UCSD-AML1 (cell line): ENCODE data around the gene ARL8B.

Source experiments
- DNase-seq: peaks from one replicate; lab custom pipeline; 2025; ENCODE audit not compliant: unreplicated experiment; lab: John Stamatoyannopoulos, UW

Gene ARL8B

DNA sequence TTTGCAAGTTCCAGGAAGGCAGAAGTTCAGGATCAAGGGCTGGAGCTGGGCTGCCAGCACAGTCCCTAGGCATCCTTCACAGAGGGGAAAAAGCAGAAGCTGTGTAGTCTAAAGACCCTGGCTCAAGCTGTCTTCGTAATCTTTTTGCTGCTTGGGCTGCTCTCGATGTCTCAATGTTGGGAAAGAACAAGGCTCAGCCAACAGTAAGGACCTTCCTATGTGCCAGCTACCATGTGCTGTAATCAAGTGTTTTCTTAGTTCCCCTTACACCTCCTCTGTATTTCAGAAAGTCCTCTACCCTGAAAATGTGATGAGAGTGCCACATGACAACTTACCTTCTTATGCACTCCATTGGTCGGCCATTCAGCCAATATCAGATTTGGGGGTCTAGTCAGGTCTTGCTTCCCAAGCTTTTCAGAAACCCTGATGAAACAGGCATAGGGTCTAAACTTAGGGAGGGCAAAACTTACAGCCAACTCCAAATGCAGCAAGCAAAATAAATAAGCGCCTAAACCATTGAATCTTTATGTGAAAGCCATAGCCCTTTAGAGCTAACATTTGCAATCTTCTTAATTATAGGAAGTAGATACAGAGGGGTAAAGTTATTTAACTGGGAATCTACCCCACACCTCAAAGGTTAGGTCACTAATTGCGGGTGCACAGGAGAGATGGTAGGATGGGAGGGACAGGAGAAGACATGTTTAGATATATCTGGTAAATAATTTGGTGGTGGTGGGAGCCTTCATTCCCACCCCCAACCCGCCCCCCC lies 64.2 kb downstream of the ARL8B start:
- peak; percentile 34 for DNase-seq

GRCh38 chr3:5186858-5187155 lies 64.7 kb downstream of the ARL8B start:
- DNase-seq: no peak

DNA sequence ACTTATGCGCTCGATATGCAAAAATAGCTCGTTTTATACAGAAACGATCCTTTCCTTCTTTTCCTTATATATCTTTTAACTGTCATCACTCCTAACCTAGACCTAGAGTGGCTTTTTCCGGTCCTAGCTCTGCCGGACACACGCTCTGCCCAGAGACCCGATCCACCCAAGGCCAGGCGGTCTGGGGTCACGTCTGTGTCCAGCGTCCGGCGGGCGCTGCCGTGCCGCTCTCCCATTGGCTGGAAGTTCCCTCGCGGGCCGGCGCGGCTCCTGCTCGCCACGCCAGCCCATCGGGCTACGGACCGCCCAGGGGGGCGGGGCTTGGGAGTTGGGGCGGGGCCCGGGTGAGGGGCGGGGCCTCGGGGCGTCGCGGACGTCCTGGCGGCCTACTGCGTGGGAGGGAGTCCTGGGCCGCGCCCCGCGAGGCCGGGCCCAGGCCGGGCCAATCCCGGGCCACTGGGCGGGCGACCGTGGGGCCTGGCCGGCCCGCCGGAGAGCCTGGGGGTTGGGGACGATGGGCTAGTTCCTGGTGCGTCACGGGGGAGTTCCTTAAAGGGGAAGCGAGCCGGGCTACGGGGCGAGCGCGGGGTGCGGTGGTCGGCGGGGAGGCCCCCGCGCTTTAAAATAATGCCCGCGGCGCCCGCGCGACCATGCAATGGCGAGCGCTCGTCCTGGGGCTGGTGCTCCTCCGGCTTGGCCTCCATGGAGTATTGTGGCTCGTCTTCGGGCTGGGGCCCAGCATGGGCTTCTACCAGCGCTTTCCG lies 65.2 kb downstream of the ARL8B start, which contains the start of gene EDEM1:
TSS of gene EDEM1 (plus strand) at position 552 of the 764 bp plus-strand sequence. CDS start at position 651, 99 bp downstream.
- peak; percentile 98 for DNase-seq

DNA sequence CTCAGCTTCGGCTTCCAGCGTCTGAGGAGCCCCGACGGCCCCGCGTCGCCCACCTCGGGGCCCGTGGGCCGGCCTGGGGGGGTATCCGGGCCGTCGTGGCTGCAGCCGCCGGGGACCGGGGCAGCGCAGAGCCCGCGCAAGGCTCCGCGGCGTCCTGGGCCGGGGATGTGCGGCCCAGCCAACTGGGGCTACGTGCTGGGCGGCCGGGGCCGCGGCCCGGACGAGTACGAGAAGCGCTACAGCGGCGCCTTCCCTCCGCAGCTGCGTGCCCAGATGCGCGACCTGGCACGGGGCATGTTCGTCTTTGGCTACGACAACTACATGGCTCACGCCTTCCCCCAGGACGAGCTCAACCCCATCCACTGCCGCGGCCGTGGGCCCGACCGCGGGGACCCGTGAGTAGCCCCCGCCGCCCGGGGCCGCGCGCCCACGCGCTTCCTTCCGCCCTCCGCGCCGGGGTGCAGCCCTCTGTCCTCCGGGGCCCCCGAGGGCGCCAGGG lies 65.9 kb downstream of the ARL8B start:
- DNase-seq: peak; percentile 62

GRCh38 chr3:5188419-5189221 lies 66.5 kb downstream of the ARL8B start:
- peak; percentile 58 for DNase-seq

- no peak for DNase-seq
Observed at GRCh38 chr3:5190147-5190791, 68.2 kb downstream of the ARL8B start.

GRCh38 chr3:5191555-5192304 lies 69.6 kb downstream of the ARL8B start:
- no peak for DNase-seq

GRCh38 chr3:5192571-5193365 lies 70.7 kb downstream of the ARL8B start:
- no peak for DNase-seq

DNA sequence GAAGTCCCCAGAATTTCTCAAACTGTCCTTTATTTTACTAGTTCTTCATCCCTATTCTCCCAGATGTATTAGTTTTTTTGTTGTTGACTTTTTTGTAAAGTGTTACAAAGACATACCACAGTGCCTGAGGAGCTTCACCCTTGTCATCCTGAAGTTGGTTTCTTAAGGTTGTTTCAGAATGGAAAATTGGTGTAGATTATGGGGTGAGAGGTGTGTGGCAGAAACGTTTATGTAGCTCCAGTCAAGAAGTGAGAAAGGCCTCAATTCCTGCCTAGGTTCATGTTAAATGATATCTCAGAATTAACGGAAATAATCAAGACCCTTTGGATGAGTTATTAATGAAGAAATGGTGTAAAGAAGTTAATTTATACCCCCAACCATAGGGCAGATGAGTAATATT lies 72.2 kb downstream of the ARL8B start:
- DNase-seq: no peak

- no peak for DNase-seq
Observed at GRCh38 chr3:5194801-5195509, 72.9 kb downstream of the ARL8B start.

DNA sequence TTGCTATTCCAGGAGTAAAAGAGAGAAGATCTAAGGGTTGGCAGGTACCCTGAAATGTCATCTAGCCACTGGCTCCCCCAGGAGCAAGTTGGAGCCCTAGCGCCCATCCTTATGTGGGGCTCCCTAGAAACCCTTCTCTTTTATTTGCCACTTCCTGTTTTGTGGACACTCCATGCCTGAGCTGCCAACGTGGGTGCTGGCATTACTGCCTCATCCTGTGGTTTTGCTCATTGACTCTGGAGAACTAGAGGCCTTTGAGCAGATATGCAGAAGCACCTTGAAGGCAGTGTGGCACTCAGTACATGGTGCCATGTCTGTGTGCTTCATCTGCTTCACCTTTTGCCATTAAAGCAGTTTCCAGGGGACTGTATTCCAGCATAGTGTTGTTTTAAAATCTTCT lies 73.5 kb downstream of the ARL8B start:
- peak; percentile 65 for DNase-seq

DNA sequence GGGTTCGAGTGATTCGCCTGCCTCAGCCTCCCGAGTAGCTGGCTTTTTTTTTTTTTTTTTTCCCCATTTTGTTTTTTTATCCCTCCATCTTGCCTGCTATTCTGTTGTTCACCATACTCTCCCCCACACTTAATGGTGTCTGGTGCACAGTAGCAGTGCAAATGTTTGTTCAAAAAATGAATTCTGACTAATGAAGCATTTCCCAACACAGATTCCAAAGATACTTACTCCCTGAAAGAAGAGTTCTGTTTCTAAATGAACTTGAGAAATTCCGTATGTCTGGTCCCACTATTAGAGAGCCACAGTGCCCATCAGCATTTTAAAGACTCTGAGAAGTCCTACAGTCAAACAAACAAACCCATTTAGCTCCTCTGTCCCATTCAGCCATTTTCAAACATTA lies 74.9 kb downstream of the ARL8B start:
- no peak for DNase-seq

- no peak for DNase-seq
Observed at GRCh38 chr3:5197470-5198312, 75.6 kb downstream of the ARL8B start.

- no peak for DNase-seq
Observed at GRCh38 chr3:5198313-5198677, 76.2 kb downstream of the ARL8B start.

DNA sequence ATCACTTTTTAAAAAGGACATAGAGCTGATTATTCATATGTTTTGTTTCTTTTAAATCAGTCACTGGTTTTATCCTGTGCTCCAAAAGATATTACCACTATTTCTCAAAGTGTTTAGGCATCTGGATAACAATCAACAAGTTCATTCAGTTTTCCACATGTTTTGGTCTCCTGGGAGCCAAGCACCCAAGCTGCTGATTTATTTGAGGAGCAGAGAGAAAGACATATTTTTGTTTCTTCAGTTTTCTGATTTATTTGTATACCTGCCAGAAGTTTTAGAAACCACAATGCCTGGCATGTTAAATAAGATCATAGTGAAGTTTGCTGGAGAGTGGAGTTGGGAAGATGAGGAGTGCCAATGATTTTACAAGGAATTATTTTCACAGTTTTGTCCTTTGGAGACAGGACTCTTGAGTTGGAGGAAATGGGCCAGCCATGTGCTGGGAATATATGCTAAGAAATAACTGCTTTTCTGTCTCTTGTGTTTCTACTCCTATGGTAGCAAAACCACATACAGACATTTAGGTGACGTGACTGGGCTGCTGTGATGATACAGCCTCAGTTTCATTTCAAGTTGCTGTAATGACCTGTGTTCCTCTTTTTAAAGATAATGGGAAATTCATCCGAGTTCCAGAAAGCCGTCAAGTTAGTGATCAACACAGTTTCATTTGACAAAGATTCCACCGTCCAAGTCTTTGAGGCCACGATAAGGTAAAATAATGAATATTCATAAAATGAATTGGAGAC lies 77.1 kb downstream of the ARL8B start:
- no peak for DNase-seq

DNA sequence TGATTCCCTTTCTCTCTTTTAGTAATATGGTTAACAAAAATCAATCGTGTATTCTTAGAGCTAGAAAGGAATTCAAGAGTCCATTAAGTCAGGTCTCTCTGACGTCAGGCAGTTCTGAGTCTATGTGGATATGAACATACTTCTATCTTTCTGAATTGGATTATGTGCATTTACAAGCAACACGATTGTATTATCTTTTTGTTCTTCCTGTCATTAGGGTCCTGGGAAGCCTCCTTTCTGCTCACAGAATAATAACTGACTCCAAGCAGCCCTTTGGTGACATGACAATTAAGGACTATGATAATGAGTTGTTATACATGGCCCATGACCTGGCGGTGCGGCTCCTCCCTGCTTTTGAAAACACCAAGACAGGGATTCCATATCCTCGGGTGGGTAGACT lies 79.4 kb downstream of the ARL8B start:
- no peak for DNase-seq

DNA sequence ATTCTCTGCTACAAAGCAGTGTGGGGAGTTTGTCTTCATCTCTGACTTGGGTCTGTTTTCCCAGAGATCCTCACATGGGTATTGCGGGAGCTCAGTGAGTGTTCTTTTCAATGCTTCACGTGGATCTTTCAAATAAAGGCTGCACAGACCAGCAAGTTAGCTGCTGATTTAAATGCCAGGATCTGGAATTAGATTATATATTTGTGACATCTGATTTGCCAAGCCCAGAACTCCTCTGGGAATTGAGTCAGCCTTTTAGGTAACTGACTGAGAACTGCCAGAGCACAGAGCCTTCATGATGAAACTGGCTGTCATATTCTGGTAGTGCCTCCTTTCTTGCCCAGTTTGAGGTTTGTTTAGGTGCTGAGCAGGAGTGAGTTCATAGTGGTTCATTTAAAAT lies 80.1 kb downstream of the ARL8B start:
- DNase-seq: no peak
